ENCODE data around the gene TPRG1L. TPM values are rescaled to one million over a fixed set of nuclear protein-coding genes. Genes with fewer than 3 reads are reported as not detected.

TPRG1L gene
- total and polyA plus RNA-seq, 2 experiments from 2014 or later: 6.2 to 20.3 TPM

- no peak for TF ChIP-seq ETS1 (IDR thresholded peaks at IDR 0.05)
- TF ChIP-seq CREB1 (CRISPR knock-in tag; IDR thresholded peaks at IDR 0.05; ENCODE audit: low read depth): no peak
- no peak for TF ChIP-seq EZH2phosphoT487 (IDR thresholded peaks at IDR 0.05; ENCODE audit: unreplicated experiment)
- TF ChIP-seq CTCF (conservative IDR thresholded peaks at IDR 0.05; ENCODE audit: low read depth in 2 of 2): no peak
- TF ChIP-seq JUNB (IDR thresholded peaks at IDR 0.05; ENCODE audit: unreplicated experiment): no peak
- no peak for TF ChIP-seq ZNF331 (CRISPR knock-in tag; IDR thresholded peaks at IDR 0.05; ENCODE audit: low read depth)
- no peak for TF ChIP-seq NANOG (IDR thresholded peaks at IDR 0.05; ENCODE audit: borderline replicate concordance)
- TF ChIP-seq EZH2 (IDR thresholded peaks at IDR 0.05; ENCODE audit: low read depth, unreplicated experiment): peak; percentile 37
- Histone ChIP-seq H3F3A (replicated peaks; ENCODE audit: low read depth) (peaks cover 7% of the 10 kb centered on the region; the same call in 1 of the 2 replicates), H3K4me1 (ENCODE audit: insufficient read depth) (peaks cover 16% of the 10 kb centered on the region; the same call in 1 of the 2 replicates), H3K27me3 (ENCODE audit: insufficient read depth) (peaks cover 71% of the 10 kb centered on the region), H3K79me2 (replicated peaks; ENCODE audit: insufficient read depth) (peaks cover 17% of the 10 kb centered on the region), H2AFZ (peak within 1 kb of the TSS; percentile 99), H4K20me1 (replicated peaks; ENCODE audit: insufficient read depth) (peaks cover 17% of the 10 kb centered on the region), H3K4me3 (peak within 1 kb of the TSS; percentile 76), H3K9me2 (ENCODE audit: insufficient read depth) (no peaks in the 10 kb centered on the region), H3K36me3 (ENCODE audit: insufficient read depth) (0 out of 2 replicates have a peak, but pooled peaks cover under 1% of the 10 kb centered on the region), H3K27ac (ENCODE audit: low read depth) (no peak within 1 kb of the TSS), H3K4me2 (peak within 1 kb of the TSS; percentile 96)
- DNase-seq (ENCODE audit: low spot score) (peak; percentile 43), ATAC-seq (peak; percentile 7)
- Mint-ChIP-seq H3K9me3 (no peaks in the 10 kb centered on the region), H3K36me3 (ENCODE audit: low read depth) (peaks cover 2% of the 10 kb centered on the region; the same call in 1 of the 3 replicates), H3K27ac (no peak within 1 kb of the TSS), H3K27me3 (ENCODE audit: insufficient read depth, low read depth, poor library complexity) (peaks cover 58% of the 10 kb centered on the region), H3K4me1 (peaks cover 11% of the 10 kb centered on the region; the same call in 2 of the 3 replicates), H3K4me3 (peak within 1 kb of the TSS; percentile 83)
Observed at GRCh38 chr1:3651930-3652547, 27.2 kb downstream of the TPRG1L start, which contains the start of gene TP73. Gene TP73 (plus strand): TSS chr1:3652516. CDS start chr1:3682366, 29,850 bp downstream.

- TF ChIP-seq ZNF114 (CRISPR knock-in tag; IDR thresholded peaks at IDR 0.05) (no peak), EZH2 (IDR thresholded peaks at IDR 0.05; ENCODE audit: low read depth, unreplicated experiment) (peak; percentile 77)
- peak overlapping the region; percentile 64 for H3K4me3 Mint-ChIP-seq
- no peaks in the 10 kb centered on the region for H3K9me2 ChIP-seq (ENCODE audit: insufficient read depth)
- peak overlapping the region; percentile 94 for H2AFZ ChIP-seq
- peaks cover 7% of the 10 kb centered on the region; the same call in 1 of the 2 replicates for H3F3A ChIP-seq (replicated peaks; ENCODE audit: low read depth)
- H3K9me3 Mint-ChIP-seq: no peaks in the 10 kb centered on the region
- H4K20me1 ChIP-seq (replicated peaks; ENCODE audit: insufficient read depth): peaks cover 15% of the 10 kb centered on the region
- no peak overlapping the region for H3K27ac ChIP-seq (ENCODE audit: low read depth)
- no peaks in the 10 kb centered on the region; the same call in 2 of the 3 replicates for H3K36me3 Mint-ChIP-seq (ENCODE audit: low read depth)
- peak overlapping the region; percentile 96 for H3K4me2 ChIP-seq
- peaks cover 11% of the 10 kb centered on the region; the same call in 2 of the 3 replicates for H3K4me1 Mint-ChIP-seq
- no peak overlapping the region for H3K27ac Mint-ChIP-seq
- H3K4me3 ChIP-seq: peak overlapping the region; percentile 76
- H3K27me3 ChIP-seq (ENCODE audit: insufficient read depth): peaks cover 75% of the 10 kb centered on the region
- H3K36me3 ChIP-seq (ENCODE audit: insufficient read depth): no peaks in the 10 kb centered on the region
- H3K79me2 ChIP-seq (replicated peaks; ENCODE audit: insufficient read depth): peaks cover 16% of the 10 kb centered on the region
- H3K27me3 Mint-ChIP-seq (ENCODE audit: insufficient read depth, low read depth, poor library complexity): peaks cover 61% of the 10 kb centered on the region
- H3K4me1 ChIP-seq (ENCODE audit: insufficient read depth): peaks cover 16% of the 10 kb centered on the region; the same call in 1 of the 2 replicates
- ATAC-seq (peak; percentile 16), DNase-seq (ENCODE audit: low spot score) (peak; percentile 62)
Observed at GRCh38 chr1:3652548-3653285, 27.9 kb downstream of the TPRG1L start.
